AG04450 (cell line): ENCODE measurements around the gene ERCC1. TPM values are rescaled to one million over a fixed set of nuclear protein-coding genes. Genes with fewer than 3 reads are reported as not detected.
"Not testable (repeated sequence)": the region's sequence is repeated elsewhere in the genome, so short reads cannot be mapped to it uniquely, and the experiment has no call there.

Source experiments
- CTCF ChIA-PET: fragments of 300-600, 350-600 bp; formaldehyde crosslinking; extraction: SDS; loops from one replicate; lab custom pipeline; 2022; ENCODE audit warnings: antibody characterized with exemption, inconsistent platforms; lab: Charles Lee
- POLR2A ChIA-PET: fragments of 350-600 bp; formaldehyde crosslinking; extraction: SDS; loops from one replicate; lab custom pipeline; 2021; ENCODE audit warnings: antibody characterized with exemption, inconsistent platforms; lab: Yijun Ruan, JAX
- DNase-seq: peaks from one replicate; pipeline ENCODE4 v3.0.0-alpha.2; 2011; ENCODE audit warnings: low read depth, low spot score
- H3K27ac ChIP-seq: one replicate; pipeline ENCODE4 v1.5.1; 2012; ENCODE audit warnings: low read depth, low read length, control low read depth
- H3K27me3 ChIP-seq: one replicate; pipeline ENCODE4 v1.6.0; 2012; ENCODE audit warnings: low read length; ENCODE audit not compliant: control insufficient read depth, insufficient read depth
- H3K4me3 ChIP-seq: 2 replicates; pipeline ENCODE4 v1.5.1; 2011; ENCODE audit warnings: mild to moderate bottlenecking, low read depth, low read length, control low read depth
- H3K9me3 ChIP-seq: 2 replicates; pipeline ENCODE4 v1.5.1; 2012; ENCODE audit warnings: low read length; ENCODE audit not compliant: control insufficient read depth, insufficient read depth
- polyA plus RNA-seq: library from polyadenylated mRNA; depleted of rRNA; stranded (reverse); fragments of >200 nt; gene quantifications from 2 replicates; pipeline ENCODE4 v1.2.3, GENCODE V29; 2011
- TF ChIP-seq, protein P1 (sequence below): IDR thresholded peaks from 2 replicates; pipeline ENCODE4 v1.5.1; 2011; ENCODE audit warnings: low read depth, low read length, control low read depth, inconsistent platforms

The ERCC1 gene
- polyA plus RNA-seq, 1 experiment, result 75.8 TPM

DNA sequence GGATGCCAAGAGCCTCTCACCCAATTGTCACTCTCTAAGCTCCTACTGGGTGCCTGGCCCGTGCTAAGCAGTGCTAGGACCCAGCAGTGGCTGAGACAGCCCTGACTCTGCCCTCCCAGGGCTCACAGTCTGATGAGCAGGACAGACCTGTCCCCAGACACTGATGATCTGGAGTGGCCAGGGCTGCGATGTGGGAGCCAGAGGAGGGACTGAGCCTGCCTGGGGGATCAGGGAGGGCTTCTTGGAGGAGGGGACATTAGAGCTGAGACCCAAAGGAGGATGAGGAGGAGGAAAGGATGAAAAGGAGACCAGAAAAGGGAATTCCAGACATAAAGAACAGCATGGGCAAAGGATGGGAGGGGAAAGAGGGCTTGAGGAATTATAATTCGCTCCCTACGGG, 6.6 kb downstream of the ERCC1 start:
- TF ChIP-seq, protein P1, sequence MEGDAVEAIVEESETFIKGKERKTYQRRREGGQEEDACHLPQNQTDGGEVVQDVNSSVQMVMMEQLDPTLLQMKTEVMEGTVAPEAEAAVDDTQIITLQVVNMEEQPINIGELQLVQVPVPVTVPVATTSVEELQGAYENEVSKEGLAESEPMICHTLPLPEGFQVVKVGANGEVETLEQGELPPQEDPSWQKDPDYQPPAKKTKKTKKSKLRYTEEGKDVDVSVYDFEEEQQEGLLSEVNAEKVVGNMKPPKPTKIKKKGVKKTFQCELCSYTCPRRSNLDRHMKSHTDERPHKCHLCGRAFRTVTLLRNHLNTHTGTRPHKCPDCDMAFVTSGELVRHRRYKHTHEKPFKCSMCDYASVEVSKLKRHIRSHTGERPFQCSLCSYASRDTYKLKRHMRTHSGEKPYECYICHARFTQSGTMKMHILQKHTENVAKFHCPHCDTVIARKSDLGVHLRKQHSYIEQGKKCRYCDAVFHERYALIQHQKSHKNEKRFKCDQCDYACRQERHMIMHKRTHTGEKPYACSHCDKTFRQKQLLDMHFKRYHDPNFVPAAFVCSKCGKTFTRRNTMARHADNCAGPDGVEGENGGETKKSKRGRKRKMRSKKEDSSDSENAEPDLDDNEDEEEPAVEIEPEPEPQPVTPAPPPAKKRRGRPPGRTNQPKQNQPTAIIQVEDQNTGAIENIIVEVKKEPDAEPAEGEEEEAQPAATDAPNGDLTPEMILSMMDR, result no peak
- ChIA-PET CTCF (interaction anchor here (1.1 kb wide), 1 partner anchor 11 kb away, joined by 3 read pairs; no protein-coding TSS in a partner anchor), POLR2A (no interaction called here)
- Histone ChIP-seq H3K27ac (peak overlapping the region; percentile 31), H3K27me3 (no peaks in the 10 kb centered on the region), H3K4me3 (no peak overlapping the region), H3K9me3 (no peaks in the 10 kb centered on the region)
- DNase-seq, result no peak

DNA sequence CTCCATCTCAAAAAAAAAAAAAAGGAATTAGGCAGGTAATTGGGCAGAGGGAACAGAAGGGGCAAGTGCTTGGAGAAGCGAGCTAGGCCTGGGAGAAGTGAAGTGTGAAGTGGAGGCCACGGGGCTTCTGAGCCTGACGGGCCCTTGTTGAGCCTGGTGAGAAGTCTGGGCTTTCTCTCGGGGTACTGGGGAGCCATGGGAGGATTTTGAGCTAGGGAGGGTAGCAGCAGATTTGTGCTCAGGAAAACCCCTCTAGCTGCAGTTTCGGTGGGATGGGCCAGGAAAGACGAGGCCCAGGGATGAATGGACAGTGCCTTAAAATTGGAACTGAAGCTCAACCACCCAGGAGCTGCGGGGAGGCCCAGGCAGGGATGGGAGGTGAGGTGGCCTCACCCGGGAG, 9.2 kb downstream of the ERCC1 start:
- DNase-seq, result no peak
- POLR2A ChIA-PET, result interaction anchor here (0.7 to 2.2 kb wide), 2 partner anchors 10 kb away, joined by 3 to 6 read pairs; no protein-coding TSS in a partner anchor
- H3K9me3 ChIP-seq, result no peaks in the 10 kb centered on the region
- TF ChIP-seq, protein P1, result no peak
- no peak overlapping the region for H3K4me3 ChIP-seq
- H3K27me3 ChIP-seq, result no peaks in the 10 kb centered on the region
- H3K27ac ChIP-seq, result no peak overlapping the region
- CTCF ChIA-PET, result interaction anchor here (0.6 to 1.4 kb wide), 3 partner anchors 25 to 79 kb away, joined by 3 to 6 read pairs (median 4); no protein-coding TSS in a partner anchor

DNA sequence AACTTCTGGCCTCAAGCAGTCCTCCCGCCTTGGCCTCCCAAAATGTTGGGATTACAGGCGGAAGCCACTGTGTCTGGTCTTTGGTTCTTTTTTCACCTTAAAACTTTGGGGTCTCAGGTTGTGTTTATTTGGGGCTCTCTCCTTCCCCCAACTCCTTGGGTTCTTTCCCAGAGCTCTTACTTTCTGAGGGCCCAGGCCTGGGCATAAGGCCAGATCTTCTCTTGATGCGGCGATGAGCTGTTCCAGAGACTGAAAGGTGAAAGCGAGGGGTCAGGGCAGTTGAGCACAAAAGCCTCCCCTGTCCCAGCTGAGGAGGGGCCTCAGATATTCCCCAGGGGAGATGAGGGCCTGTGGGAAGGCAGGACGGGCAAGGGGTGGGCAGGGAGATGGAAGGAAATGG, 10.2 kb downstream of the ERCC1 start:
- POLR2A ChIA-PET, result interaction anchor here (0.6 to 2.2 kb wide), 3 partner anchors 9 to 36 kb away, joined by 3 to 6 read pairs (median 3); no protein-coding TSS in a partner anchor
- CTCF ChIA-PET, result interaction anchor here (1.0 to 1.7 kb wide), 2 partner anchors 26 to 72 kb away, joined by 3 to 4 read pairs; no protein-coding TSS in a partner anchor

DNA sequence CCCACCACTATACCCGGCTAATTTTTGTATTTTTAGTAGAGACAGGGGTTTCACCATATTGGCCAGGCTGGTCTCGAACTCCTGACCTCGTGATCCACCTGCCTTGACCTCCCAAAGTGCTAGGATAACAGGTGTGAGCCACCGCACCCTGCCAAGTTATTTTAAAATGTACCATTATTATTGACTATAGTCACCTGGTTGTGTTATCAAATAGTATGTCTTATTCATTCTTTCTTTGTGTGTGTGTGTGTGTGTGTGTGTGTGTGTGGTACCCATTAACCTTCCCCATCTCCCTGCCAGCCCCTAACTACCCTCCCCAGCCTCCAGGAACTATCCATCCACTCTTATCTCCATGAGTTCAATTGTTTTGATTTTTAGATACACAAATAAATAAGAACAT, 13.4 kb downstream of the ERCC1 start:
- DNase-seq, H3K4me3 ChIP-seq, H3K27ac ChIP-seq, POLR2A ChIA-PET, H3K27me3 ChIP-seq, H3K9me3 ChIP-seq: not testable (repeated sequence)
- CTCF ChIA-PET, result interaction anchor here (1.6 kb wide), 1 partner anchor 68 kb away, joined by 3 read pairs; no protein-coding TSS in a partner anchor

More for the DNA sequence above, 10.2 kb downstream of the ERCC1 start:
- no peaks in the 10 kb centered on the region for H3K9me3 ChIP-seq
- H3K27me3 ChIP-seq, result no peaks in the 10 kb centered on the region
- TF ChIP-seq, protein P1, result no peak
- DNase-seq, result no peak
- no peak overlapping the region for H3K4me3 ChIP-seq
- H3K27ac ChIP-seq, result no peak overlapping the region

DNA sequence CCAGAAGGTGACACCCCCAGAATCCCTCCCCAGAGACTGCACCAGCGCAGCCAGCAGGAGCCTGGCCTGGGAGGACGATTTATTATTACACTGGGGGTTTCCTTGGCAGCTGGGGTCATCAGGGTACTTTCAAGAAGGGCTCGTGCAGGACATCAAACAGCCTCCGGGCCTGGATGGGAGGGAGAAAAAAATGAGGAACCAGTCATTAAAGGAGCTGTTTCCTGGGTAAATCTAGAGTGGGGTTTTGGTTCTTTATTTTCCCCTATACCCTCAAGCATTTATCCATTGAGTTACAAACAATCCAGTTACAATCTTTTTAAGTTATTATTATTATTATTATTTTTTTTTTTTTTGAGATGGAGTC, 14.2 kb downstream of the ERCC1 start:
- Histone ChIP-seq H3K27me3 (no peaks in the 10 kb centered on the region), H3K27ac (no peak overlapping the region), H3K4me3 (no peak overlapping the region), H3K9me3 (no peaks in the 10 kb centered on the region; the same call in 1 of the 2 replicates)
- POLR2A ChIA-PET, result no interaction called here
- TF ChIP-seq, protein P1, result no peak
- DNase-seq, result no peak
- CTCF ChIA-PET, result interaction anchor here (1.6 kb wide), 1 partner anchor 69 kb away, joined by 3 read pairs; no protein-coding TSS in a partner anchor
